Ovary (tissue), 3 donors: Measurements from ENCODE around the gene RNF8.

Experiments used
- POLR2A ChIP-seq: fragments of 450-650 bp; IDR thresholded peaks from one replicate; pipeline ENCODE4 v1.6.1; 2017; ENCODE audit warnings: antibody characterized with exemption, mild to moderate bottlenecking, moderate library complexity
- TF ChIP-seq, protein P1 (sequence below), 3 donors: fragments of 450-650 bp in 2 of 3; fragments of 200-600 bp in 1 of 3; IDR thresholded peaks; one replicate each; pipeline versions ENCODE4 v1.5.1 to v1.8.0; 2016 to 2022; ENCODE audit warnings: antibody characterized with exemption in 3 of 3, mild to moderate bottlenecking in 1 of 3
- donor health status: DM: no; HTN: no; CAD: no.

DNA sequence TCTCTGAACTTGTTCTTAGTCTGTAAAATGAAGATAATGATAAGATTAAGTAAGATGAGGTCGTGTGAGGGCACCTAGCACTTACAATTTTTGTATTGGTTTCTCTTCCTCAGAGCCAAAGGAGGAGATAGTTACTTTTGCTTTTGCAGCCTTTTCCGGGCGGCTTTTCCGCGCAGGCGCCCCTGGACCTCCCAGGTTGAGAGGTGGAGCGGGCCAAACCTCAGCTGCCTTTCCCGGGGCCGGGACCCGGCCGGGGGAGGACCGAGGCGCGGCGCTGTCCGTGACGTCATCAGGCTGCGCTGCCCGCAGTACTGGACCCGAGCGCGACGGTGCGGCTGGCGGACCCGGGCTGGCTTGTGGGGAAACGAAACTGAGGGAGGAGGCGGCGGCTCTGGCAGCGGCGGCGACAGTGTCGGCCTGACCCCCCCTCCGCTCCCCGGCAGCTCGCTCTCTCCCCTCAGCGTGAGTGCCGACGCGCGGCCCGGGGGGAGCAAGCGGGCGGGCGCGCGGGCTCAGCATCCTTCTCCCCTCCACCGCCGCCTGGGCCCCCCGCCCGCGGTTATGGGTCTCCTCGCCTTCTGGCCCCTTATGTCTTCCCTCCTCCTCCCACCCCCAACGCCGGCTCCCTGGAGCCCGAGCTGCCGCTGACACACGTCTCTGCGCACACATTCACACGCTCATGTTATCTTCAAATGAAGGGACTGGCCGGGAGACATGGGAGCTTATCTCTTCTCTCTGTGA is 79.3 kb downstream of the RNF8 start, which contains the start of gene CMTR1:
- TF ChIP-seq, protein P1, sequence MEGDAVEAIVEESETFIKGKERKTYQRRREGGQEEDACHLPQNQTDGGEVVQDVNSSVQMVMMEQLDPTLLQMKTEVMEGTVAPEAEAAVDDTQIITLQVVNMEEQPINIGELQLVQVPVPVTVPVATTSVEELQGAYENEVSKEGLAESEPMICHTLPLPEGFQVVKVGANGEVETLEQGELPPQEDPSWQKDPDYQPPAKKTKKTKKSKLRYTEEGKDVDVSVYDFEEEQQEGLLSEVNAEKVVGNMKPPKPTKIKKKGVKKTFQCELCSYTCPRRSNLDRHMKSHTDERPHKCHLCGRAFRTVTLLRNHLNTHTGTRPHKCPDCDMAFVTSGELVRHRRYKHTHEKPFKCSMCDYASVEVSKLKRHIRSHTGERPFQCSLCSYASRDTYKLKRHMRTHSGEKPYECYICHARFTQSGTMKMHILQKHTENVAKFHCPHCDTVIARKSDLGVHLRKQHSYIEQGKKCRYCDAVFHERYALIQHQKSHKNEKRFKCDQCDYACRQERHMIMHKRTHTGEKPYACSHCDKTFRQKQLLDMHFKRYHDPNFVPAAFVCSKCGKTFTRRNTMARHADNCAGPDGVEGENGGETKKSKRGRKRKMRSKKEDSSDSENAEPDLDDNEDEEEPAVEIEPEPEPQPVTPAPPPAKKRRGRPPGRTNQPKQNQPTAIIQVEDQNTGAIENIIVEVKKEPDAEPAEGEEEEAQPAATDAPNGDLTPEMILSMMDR (IDR thresholded peaks at IDR 0.05) = peak in 1 of 3 donors; percentile 34
- peak; percentile 68 for TF ChIP-seq POLR2A
